ENCODE data around the gene TFPI. TPM values are rescaled to one million over a fixed set of nuclear protein-coding genes. Genes with fewer than 3 reads are reported as not detected.
"Not testable (repeated sequence)": the region's sequence is repeated elsewhere in the genome, so short reads cannot be mapped to it uniquely, and the experiment has no call there.

The TFPI gene
- total and polyA plus RNA-seq, 4 experiments from 2014 or later = not detected

- H3K27me3 ChIP-seq (ENCODE audit: insufficient read depth, low read length) = no peaks in the 10 kb centered on the region
- no peak overlapping the region for H3K27ac Mint-ChIP-seq
- H3K27me3 Mint-ChIP-seq = no peaks in the 10 kb centered on the region
- CTCF ChIA-PET (ENCODE audit: partially characterized antibody) = no interaction called here
- H3K4me1 ChIP-seq (ENCODE audit: insufficient read depth, low read length) = no peaks in the 10 kb centered on the region
- H3K9me3 Mint-ChIP-seq = no peaks in the 10 kb centered on the region
- no peaks in the 10 kb centered on the region for H3K36me3 ChIP-seq (ENCODE audit: insufficient read depth, low read length)
- H3K36me3 Mint-ChIP-seq = no peaks in the 10 kb centered on the region
- H3K9me3 ChIP-seq (ENCODE audit: control insufficient read depth in 1 of 2, low read length in 2 of 2) = no peaks in the 10 kb centered on the region
- intact Hi-C loops (cut with micrococcal nuclease) = no loop called here
- peaks cover 0 to 3% (median 1%) of the 10 kb centered on the region in 4 donors for H3K4me1 Mint-ChIP-seq
- DNase-seq = no peak
- POLR2A ChIA-PET (ENCODE audit: partially characterized antibody) = interaction anchor here (0.6 kb wide), 1 partner anchor 10 kb away, joined by 3 read pairs; no protein-coding TSS in a partner anchor
- no peak overlapping the region for H3K27ac ChIP-seq (ENCODE audit: low read depth, low read length)
- no peak overlapping the region for H3K4me3 Mint-ChIP-seq
- no peak overlapping the region for H3K4me3 ChIP-seq (ENCODE audit: low read length in 2 of 2)
These were observed 26.4 kb upstream of the TFPI start for GRCh38 chr2:187580462-187581124.

- intact Hi-C loops (cut with micrococcal nuclease) = no loop called here
- H3K4me3 Mint-ChIP-seq = no peak overlapping the region
- no peak overlapping the region for H3K27ac Mint-ChIP-seq
- peaks cover 0 to 11% (median 2%) of the 10 kb centered on the region in 8 donors for H3K9me3 Mint-ChIP-seq
- Histone ChIP-seq H3K4me3 (ENCODE audit: low read length in 2 of 2) (no peak overlapping the region), H3K4me1 (ENCODE audit: insufficient read depth, low read length) (no peaks in the 10 kb centered on the region), H3K9me3 (ENCODE audit: control insufficient read depth in 1 of 2, low read length in 2 of 2) (no peaks in the 10 kb centered on the region), H3K27ac (ENCODE audit: low read depth, low read length) (no peak overlapping the region), H3K36me3 (ENCODE audit: insufficient read depth, low read length) (no peaks in the 10 kb centered on the region), H3K27me3 (ENCODE audit: insufficient read depth, low read length) (no peaks in the 10 kb centered on the region)
- no peak for DNase-seq
- POLR2A ChIA-PET (ENCODE audit: partially characterized antibody) = no interaction called here
- peaks cover 0 to 3% (median 1%) of the 10 kb centered on the region in 4 donors for H3K4me1 Mint-ChIP-seq
- H3K27me3 Mint-ChIP-seq = no peaks in the 10 kb centered on the region
- CTCF ChIA-PET (ENCODE audit: partially characterized antibody) = no interaction called here
- no peaks in the 10 kb centered on the region for H3K36me3 Mint-ChIP-seq
These were observed 23.1 kb upstream of the TFPI start for GRCh38 chr2:187577310-187577709.

DNA sequence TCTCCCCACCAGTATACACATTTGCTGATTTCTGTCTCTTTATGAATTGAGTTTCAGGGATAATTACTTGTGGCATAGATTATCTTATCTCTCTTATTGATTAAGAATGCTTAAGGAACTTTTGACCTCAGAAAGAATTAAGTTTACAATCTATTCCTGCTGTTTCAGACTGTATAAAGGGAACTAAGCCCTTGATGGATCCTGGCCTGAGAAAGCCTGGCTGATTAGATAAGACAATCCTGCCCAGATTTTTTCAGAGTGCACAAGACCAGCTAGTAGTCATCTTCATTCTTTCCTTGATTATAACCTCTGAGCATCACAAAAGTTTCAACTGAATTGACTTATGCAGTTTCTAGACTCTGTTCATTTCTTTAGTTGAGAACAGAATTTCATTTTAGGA is 22.7 kb upstream of the TFPI start:
- H3K9me3 ChIP-seq (ENCODE audit: control insufficient read depth in 1 of 2, low read length in 2 of 2) = no peaks in the 10 kb centered on the region
- H3K27ac ChIP-seq (ENCODE audit: low read depth, low read length) = no peak overlapping the region
- no peak overlapping the region for H3K4me3 ChIP-seq (ENCODE audit: low read length in 2 of 2)
- intact Hi-C loops (cut with micrococcal nuclease) = no loop called here
- no peaks in the 10 kb centered on the region for H3K36me3 ChIP-seq (ENCODE audit: insufficient read depth, low read length)
- no peaks in the 10 kb centered on the region for H3K4me1 ChIP-seq (ENCODE audit: insufficient read depth, low read length)
- Mint-ChIP-seq H3K4me1 (peaks cover 0 to 3% (median 1%) of the 10 kb centered on the region in 4 donors), H3K27me3 (no peaks in the 10 kb centered on the region), H3K9me3 (peaks cover 0 to 11% (median 4%) of the 10 kb centered on the region in 8 donors), H3K27ac (no peak overlapping the region), H3K36me3 (no peaks in the 10 kb centered on the region), H3K4me3 (no peak overlapping the region)
- H3K27me3 ChIP-seq (ENCODE audit: insufficient read depth, low read length) = no peaks in the 10 kb centered on the region
- no peak for DNase-seq
- ChIA-PET CTCF (ENCODE audit: partially characterized antibody) (no interaction called here), POLR2A (ENCODE audit: partially characterized antibody) (no interaction called here)

- no peaks in the 10 kb centered on the region for H3K27me3 Mint-ChIP-seq
These were observed 21.5 kb upstream of the TFPI start for GRCh38 chr2:187575751-187576067.

DNA sequence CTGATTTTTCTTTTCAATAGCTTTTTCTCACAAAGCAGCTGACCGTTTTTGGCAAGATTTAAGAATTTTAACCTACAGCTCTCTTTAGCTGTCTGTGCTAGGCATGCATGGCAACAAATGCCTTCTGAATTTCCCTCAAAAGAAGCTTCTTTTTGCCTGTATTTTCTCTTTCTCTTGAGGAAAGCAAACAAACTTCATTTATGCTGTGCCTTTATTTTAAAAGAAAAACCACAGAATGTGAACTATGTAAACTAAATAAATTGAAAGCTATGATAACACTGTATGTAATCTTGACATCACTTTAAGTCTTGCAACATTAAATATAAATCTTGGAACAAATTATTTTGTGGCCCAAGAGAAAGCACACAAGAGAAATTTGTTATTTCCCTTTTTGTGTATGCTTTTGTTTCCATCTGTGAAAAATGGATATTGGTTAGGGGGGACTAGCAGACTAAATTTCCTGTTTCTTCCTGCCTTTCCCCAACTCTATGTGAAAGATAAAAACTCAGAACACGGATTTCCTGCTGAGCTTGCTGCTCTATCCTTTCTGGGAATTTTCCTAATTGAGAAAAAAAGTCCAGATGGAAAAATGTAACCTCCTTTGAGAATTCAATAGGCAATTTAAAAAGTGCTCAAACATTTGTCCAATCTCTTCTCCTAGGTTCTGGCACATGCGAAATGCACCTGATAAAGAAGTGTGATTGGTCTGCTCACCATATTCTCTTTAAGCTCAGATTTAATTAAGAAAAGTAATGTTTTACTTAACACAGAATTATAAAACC is 20.9 kb upstream of the TFPI start:
- H3K27ac ChIP-seq (ENCODE audit: low read depth, low read length) = no peak overlapping the region
- peaks cover 0 to 11% (median 4%) of the 10 kb centered on the region in 8 donors for H3K9me3 Mint-ChIP-seq
- no peak for DNase-seq
- no peaks in the 10 kb centered on the region for H3K4me1 ChIP-seq (ENCODE audit: insufficient read depth, low read length)
- ChIA-PET POLR2A (ENCODE audit: partially characterized antibody) (no interaction called here), CTCF (ENCODE audit: partially characterized antibody) (interaction anchor here (1.0 kb wide), 1 partner anchor 508 kb away, joined by 3 read pairs; no protein-coding TSS in a partner anchor)
- no peaks in the 10 kb centered on the region for H3K4me1 Mint-ChIP-seq
- no peaks in the 10 kb centered on the region for H3K9me3 ChIP-seq (ENCODE audit: control insufficient read depth in 1 of 2, low read length in 2 of 2)
- H3K4me3 Mint-ChIP-seq = no peak overlapping the region
- no peaks in the 10 kb centered on the region for H3K36me3 ChIP-seq (ENCODE audit: insufficient read depth, low read length)
- H3K36me3 Mint-ChIP-seq = no peaks in the 10 kb centered on the region
- H3K27me3 Mint-ChIP-seq = no peaks in the 10 kb centered on the region
- no peaks in the 10 kb centered on the region for H3K27me3 ChIP-seq (ENCODE audit: insufficient read depth, low read length)
- H3K4me3 ChIP-seq (ENCODE audit: low read length in 2 of 2) = no peak overlapping the region
- no peak overlapping the region for H3K27ac Mint-ChIP-seq
- intact Hi-C loops (cut with micrococcal nuclease) = no loop called here

More at GRCh38 chr2:187575751-187576067, 21.5 kb upstream of the TFPI start:
- Mint-ChIP-seq H3K4me3 (no peak overlapping the region), H3K36me3 (no peaks in the 10 kb centered on the region), H3K27ac (no peak overlapping the region), H3K4me1 (no peaks in the 10 kb centered on the region), H3K9me3 (peaks cover 0 to 11% (median 4%) of the 10 kb centered on the region in 8 donors)
- no peaks in the 10 kb centered on the region for H3K36me3 ChIP-seq (ENCODE audit: insufficient read depth, low read length)
- POLR2A ChIA-PET (ENCODE audit: partially characterized antibody) = no interaction called here
- no peak for DNase-seq
- H3K27me3 ChIP-seq (ENCODE audit: insufficient read depth, low read length) = no peaks in the 10 kb centered on the region
- H3K9me3 ChIP-seq (ENCODE audit: control insufficient read depth in 1 of 2, low read length in 2 of 2) = no peaks in the 10 kb centered on the region
- CTCF ChIA-PET (ENCODE audit: partially characterized antibody) = interaction anchor here (1.0 kb wide), 1 partner anchor 508 kb away, joined by 3 read pairs; no protein-coding TSS in a partner anchor
- intact Hi-C loops (cut with micrococcal nuclease) = no loop called here
- H3K4me1 ChIP-seq (ENCODE audit: insufficient read depth, low read length) = no peaks in the 10 kb centered on the region
- no peak overlapping the region for H3K27ac ChIP-seq (ENCODE audit: low read depth, low read length)
- H3K4me3 ChIP-seq (ENCODE audit: low read length in 2 of 2) = no peak overlapping the region

- intact Hi-C loops (cut with micrococcal nuclease) = no loop called here
- Histone ChIP-seq H3K4me1 (ENCODE audit: insufficient read depth, low read length) (no peaks in the 10 kb centered on the region), H3K27ac (ENCODE audit: low read depth, low read length) (no peak overlapping the region), H3K36me3 (ENCODE audit: insufficient read depth, low read length) (no peaks in the 10 kb centered on the region), H3K9me3 (ENCODE audit: control insufficient read depth in 1 of 2, low read length in 2 of 2) (no peaks in the 10 kb centered on the region), H3K27me3 (ENCODE audit: insufficient read depth, low read length) (no peaks in the 10 kb centered on the region), H3K4me3 (ENCODE audit: low read length in 2 of 2) (no peak overlapping the region)
- no peak for DNase-seq
- no peak overlapping the region for H3K4me3 Mint-ChIP-seq
- H3K27ac Mint-ChIP-seq = no peak overlapping the region
- POLR2A ChIA-PET (ENCODE audit: partially characterized antibody) = no interaction called here
- no peaks in the 10 kb centered on the region for H3K4me1 Mint-ChIP-seq
- H3K36me3 Mint-ChIP-seq = no peaks in the 10 kb centered on the region
- CTCF ChIA-PET (ENCODE audit: partially characterized antibody) = no interaction called here
- H3K9me3 Mint-ChIP-seq = peaks cover 0 to 11% (median 4%) of the 10 kb centered on the region in 8 donors
- H3K27me3 Mint-ChIP-seq = peaks cover 0 to 2% of the 10 kb centered on the region in 2 donors
These were observed 19.5 kb upstream of the TFPI start for GRCh38 chr2:187573722-187574121.

DNA sequence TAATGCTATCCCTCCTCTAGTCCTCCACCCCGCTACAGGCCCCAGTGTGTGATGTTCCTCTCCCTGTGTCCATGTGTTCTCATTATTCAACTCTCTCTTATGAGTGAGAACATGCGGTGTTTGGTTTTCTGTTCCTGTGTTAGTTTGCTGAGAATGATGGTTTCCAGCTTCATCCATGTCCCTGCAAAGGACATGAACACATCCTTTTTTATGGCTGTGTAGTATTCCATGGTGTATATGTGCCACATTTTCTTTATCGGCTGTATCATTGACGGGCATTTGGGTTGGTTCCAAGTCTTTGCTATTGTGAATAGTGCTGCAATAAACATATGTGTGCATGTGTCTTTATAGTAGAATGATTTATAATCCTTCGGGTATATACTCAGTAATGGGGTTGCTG is 17.8 kb upstream of the TFPI start:
- H3K27me3 ChIP-seq (ENCODE audit: insufficient read depth, low read length); H3K9me3 ChIP-seq (ENCODE audit: control insufficient read depth in 1 of 2, low read length in 2 of 2); POLR2A ChIA-PET (ENCODE audit: partially characterized antibody); H3K4me1 Mint-ChIP-seq; H3K27me3 Mint-ChIP-seq; DNase-seq; H3K4me1 ChIP-seq (ENCODE audit: insufficient read depth, low read length); intact Hi-C loops (cut with micrococcal nuclease); H3K27ac ChIP-seq (ENCODE audit: low read depth, low read length); H3K4me3 Mint-ChIP-seq; H3K4me3 ChIP-seq (ENCODE audit: low read length in 2 of 2); H3K36me3 ChIP-seq (ENCODE audit: insufficient read depth, low read length); H3K36me3 Mint-ChIP-seq; CTCF ChIA-PET (ENCODE audit: partially characterized antibody); H3K27ac Mint-ChIP-seq: not testable (repeated sequence)
- H3K9me3 Mint-ChIP-seq = peaks cover 0 to 11% (median 4%) of the 10 kb centered on the region in 8 donors

Measured in CD4-positive, alpha-beta memory T cell (primary cell).